Osteocyte (in vitro differentiated cells): ENCODE results near the gene CGNL1. TPM values are rescaled to one million over a fixed set of nuclear protein-coding genes. Genes with fewer than 3 reads are reported as not detected.

Source experiments
- DNase-seq: peaks from one replicate; pipeline ENCODE4 v3.0.0; 2021; ENCODE audit warnings: mixed read lengths; ENCODE audit not compliant: unreplicated experiment; ENCODE audit errors: extremely low spot score
- H3K27ac Mint-ChIP-seq: one replicate; pipeline ENCODE4 v1.8.0; 2021; ENCODE audit warnings: mild to moderate bottlenecking, mixed read lengths; ENCODE audit not compliant: unreplicated experiment
- H3K27me3 Mint-ChIP-seq: one replicate; pipeline ENCODE4 v1.8.0; 2021; ENCODE audit warnings: mixed read lengths; ENCODE audit not compliant: unreplicated experiment
- H3K36me3 Mint-ChIP-seq: one replicate; pipeline ENCODE4 v1.8.0; 2021; ENCODE audit warnings: mixed read lengths; ENCODE audit not compliant: unreplicated experiment
- H3K4me1 Mint-ChIP-seq: one replicate; pipeline ENCODE4 v1.8.0; 2021; ENCODE audit warnings: mixed read lengths; ENCODE audit not compliant: unreplicated experiment
- H3K4me3 Mint-ChIP-seq: one replicate; pipeline ENCODE4 v1.8.0; 2021; ENCODE audit warnings: mild to moderate bottlenecking, moderate library complexity, mixed read lengths; ENCODE audit not compliant: unreplicated experiment
- H3K9me3 Mint-ChIP-seq: one replicate; pipeline ENCODE4 v1.8.0; 2021; ENCODE audit warnings: mixed read lengths; ENCODE audit not compliant: unreplicated experiment
- CTCF ChIP-seq: fragments of 200-600 bp; sonication (generic); IDR thresholded peaks from 2 replicates; pipeline ENCODE4 v1.5.0; 2021; ENCODE audit warnings: antibody characterized with exemption, mild to moderate bottlenecking, moderate library complexity
- total RNA-seq: library from RNA; stranded (reverse); gene quantifications from 2 replicates; pipeline ENCODE4 v1.2.1, GENCODE V29; 2021

Gene CGNL1
- total RNA-seq, 1 donor from 2014 or later = 6.2 TPM

- DNase-seq = no peak
- Mint-ChIP-seq H3K9me3 (no peaks in the 10 kb centered on the region), H3K36me3 (peaks cover 1% of the 10 kb centered on the region), H3K27ac (no peak overlapping the region), H3K4me1 (peaks cover 8% of the 10 kb centered on the region), H3K27me3 (peaks cover 36% of the 10 kb centered on the region), H3K4me3 (no peak overlapping the region)
- no peak for TF ChIP-seq CTCF
These were observed 59.9 kb downstream of the CGNL1 start for GRCh38 chr15:57436166-57436565.

- no peak for TF ChIP-seq CTCF
- H3K9me3 Mint-ChIP-seq = no peaks in the 10 kb centered on the region
- H3K4me1 Mint-ChIP-seq = peaks cover 7% of the 10 kb centered on the region
- H3K4me3 Mint-ChIP-seq = no peak overlapping the region
- H3K36me3 Mint-ChIP-seq = peaks cover 1% of the 10 kb centered on the region
- peaks cover 36% of the 10 kb centered on the region for H3K27me3 Mint-ChIP-seq
- DNase-seq = no peak
- no peak overlapping the region for H3K27ac Mint-ChIP-seq
These were observed 60.7 kb downstream of the CGNL1 start for GRCh38 chr15:57436961-57437360.

GRCh38 chr15:57437564-57437963, 61.3 kb downstream of the CGNL1 start:
- H3K36me3 Mint-ChIP-seq = peaks cover 1% of the 10 kb centered on the region
- peaks cover 35% of the 10 kb centered on the region for H3K27me3 Mint-ChIP-seq
- TF ChIP-seq CTCF = no peak
- no peak overlapping the region for H3K27ac Mint-ChIP-seq
- H3K4me3 Mint-ChIP-seq = no peak overlapping the region
- H3K4me1 Mint-ChIP-seq = peaks cover 7% of the 10 kb centered on the region
- no peaks in the 10 kb centered on the region for H3K9me3 Mint-ChIP-seq
- DNase-seq = no peak

GRCh38 chr15:57438166-57438565, 61.9 kb downstream of the CGNL1 start:
- H3K4me1 Mint-ChIP-seq = peaks cover 7% of the 10 kb centered on the region

More at GRCh38 chr15:57438166-57438565, 61.9 kb downstream of the CGNL1 start:
- Mint-ChIP-seq H3K27ac (no peak overlapping the region), H3K27me3 (peaks cover 35% of the 10 kb centered on the region), H3K36me3 (peaks cover 1% of the 10 kb centered on the region), H3K4me3 (no peak overlapping the region), H3K9me3 (no peaks in the 10 kb centered on the region)
- no peak for TF ChIP-seq CTCF
- DNase-seq = no peak
